HL-60/S4 (cell line): ENCODE data around the gene IL31RA.
"Not testable (repeated sequence)": the region's sequence is repeated elsewhere in the genome, so short reads cannot be mapped to it uniquely, and the experiment has no call there.

Experiments used
- in situ Hi-C: fragments of 300-500 bp; cut with MboI; formaldehyde crosslinking; loops from 2 replicates; pipeline ENCODE4 v1.14.3; 2022; ENCODE audit warnings: low sequenced_read_pairs

IL31RA gene

DNA sequence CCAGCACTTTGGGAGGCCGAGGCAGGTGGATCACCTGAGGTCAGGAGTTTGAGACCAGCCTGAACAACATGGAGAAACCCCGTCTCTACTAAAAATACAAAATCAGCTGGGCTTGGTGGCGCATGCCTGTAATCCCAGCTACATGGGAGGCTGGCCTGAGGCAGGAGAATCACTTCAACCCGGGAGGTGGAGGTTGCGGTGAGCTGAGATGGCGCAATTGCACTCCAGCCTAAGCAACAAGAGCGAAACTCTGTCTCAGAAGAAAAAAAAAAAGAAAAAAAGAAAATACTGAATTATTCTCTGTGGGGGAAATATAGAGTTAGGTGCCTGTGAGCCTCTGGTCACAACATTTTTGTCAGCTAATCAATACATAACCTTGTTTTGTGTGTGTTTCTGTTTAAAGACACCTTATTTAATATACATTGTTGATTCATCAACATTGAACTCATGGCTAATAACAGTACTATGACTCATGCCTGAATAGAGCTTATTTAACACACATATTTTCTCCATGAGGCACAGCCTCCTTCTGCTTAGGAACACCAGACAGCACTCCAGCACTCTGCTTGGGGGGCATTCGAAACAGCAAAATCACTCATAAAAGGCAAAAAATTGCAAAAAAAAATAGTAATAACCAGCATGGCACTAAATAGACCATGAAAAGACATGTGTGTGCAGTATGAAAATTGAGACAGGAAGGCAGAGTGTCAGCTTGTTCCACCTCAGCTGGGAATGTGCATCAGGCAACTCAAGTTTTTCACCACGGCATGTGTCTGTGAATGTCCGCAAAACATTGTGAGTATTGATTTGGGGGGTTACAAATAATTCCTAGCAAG, at the start of gene IL31RA:
TSS of gene IL31RA (plus strand) at position 519 of the 836 bp plus-strand sequence. CDS start at position 733, 214 bp downstream.
- in situ Hi-C loops, result no loop called here

DNA sequence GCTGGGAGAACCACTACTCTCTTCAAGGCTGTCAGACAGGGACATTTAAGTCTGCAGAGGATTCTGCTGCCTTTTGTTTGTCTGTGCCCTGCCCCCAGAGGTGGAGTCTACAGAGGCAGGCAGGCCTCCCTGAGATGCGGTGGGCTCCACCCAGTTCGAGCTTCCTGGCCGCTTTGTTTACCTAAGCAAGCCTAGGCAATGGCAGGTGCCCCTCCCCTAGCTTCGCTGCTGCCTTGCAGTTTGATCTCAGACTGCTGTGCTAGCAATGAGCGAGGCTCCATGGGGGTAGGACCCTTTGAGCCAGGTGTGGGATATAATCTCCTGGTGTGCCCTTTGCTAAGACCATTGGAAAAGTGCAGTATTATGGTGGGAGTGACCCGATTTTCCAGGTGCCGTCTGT, 42.3 kb upstream of the IL31RA start:
- in situ Hi-C loops, result not testable (repeated sequence)

DNA sequence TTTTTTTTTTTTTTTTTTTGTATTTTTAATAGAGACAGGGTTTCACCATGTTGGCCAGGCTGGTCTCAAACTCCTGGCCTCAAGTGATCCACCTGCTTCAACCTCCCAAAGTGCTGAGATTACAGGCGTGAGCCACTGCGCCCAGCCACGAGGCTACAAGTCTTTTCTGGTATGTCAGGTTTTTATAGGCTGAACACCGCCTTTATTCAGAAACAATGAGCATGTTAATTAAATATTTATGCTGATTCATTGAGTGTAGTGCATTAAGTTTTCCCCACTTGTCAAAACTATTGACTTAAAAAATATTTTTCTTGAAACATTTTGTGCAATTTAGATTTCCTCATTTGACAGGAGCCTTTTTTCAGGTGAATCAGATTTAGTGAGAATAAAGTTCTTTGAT, 35.2 kb upstream of the IL31RA start:
- in situ Hi-C loops, result not testable (repeated sequence)

DNA sequence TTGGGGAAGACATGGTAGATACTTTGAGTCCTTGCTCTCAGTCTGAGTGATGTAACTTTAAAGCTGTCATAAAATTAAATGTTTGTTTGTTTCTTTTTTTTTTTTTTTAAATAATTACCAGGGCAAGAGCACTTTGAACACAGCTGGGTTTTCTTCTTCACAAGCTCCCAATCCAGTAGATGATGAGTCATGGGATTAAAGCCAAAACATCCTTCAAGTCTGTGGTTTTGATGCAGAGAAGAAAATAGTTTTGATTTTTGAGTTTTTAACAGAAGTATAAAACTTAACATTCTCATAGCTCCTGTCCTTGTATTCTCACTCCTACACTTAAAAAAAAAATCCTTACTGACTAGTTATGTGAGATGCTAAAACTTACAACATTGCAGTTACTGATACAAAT, 34.8 kb upstream of the IL31RA start:
- in situ Hi-C loops, result no loop called here

DNA sequence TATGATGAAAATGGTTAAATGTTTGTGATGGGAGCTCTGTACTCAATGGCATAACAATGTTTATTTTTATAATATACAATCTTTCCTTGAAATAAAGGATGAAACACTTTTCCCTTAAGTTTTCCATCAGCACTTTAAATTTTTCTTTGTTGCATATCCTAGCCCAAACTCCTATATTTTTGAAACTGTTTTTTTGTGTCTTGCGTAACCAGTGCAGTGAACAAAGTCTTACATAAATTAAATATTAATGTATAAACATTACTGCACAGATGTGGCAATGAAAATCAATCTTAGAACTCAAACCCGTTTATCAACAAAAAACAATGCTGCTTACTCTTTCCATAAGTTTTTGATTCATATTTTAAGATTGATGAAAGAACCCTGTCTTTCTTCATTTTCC, 34.1 kb upstream of the IL31RA start:
- in situ Hi-C loops, result no loop called here

DNA sequence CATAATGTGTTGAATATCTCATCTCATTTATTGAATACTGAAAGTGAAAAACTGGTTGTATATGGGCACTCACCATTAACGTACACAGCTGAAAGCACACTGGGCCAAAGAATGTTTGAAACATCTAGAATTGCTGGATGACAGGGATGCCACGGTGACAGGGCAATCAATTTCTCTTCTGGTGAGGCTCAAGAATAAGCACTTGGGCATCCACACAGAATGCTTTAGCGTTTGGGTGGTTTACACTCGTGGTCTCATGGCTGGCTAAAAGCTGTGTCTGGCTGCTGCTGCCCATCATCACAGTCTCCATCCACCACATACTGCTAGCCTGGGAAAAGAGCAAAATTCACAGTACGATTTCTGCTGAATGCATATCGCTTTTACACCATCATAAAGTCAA, 30.7 kb upstream of the IL31RA start:
- in situ Hi-C loops, result no loop called here

DNA sequence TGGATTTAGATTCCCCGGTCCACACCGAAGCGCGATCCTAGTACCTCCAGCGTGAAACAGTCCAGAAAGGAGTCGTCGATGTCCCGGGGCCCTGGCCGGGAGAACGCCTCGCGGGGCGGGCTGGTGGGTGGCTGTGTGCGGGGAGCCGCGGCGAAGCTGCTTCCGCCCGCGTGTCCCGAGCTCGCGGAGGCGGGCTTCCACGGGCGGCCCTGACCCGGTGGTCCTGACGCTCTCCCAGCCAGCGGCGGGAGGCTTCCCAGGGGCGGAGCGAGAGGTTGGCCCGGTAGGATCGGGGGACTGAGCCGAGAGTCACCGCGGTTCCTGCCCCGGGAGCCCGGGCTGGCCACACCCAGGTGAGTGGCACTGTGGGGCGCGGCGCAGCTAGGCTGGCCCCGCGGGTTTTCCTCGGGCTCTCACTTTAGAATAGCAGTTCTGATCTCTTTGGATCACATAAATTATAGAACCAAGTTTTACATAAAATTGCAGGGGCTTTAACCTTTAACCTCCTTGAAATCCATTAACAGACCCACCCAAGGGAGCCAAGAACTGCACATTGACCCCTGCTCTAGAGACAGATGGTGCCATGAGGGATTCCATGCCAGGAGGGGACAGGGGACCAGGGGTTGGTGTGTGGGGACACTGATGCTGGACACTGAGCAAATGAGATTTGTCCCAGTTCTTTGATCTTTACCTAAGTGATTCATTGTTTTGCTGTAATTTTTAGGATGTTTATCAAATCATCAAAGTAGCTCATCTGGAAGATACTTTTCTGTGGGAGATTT, 29.2 kb upstream of the IL31RA start:
- in situ Hi-C loops, result no loop called here

DNA sequence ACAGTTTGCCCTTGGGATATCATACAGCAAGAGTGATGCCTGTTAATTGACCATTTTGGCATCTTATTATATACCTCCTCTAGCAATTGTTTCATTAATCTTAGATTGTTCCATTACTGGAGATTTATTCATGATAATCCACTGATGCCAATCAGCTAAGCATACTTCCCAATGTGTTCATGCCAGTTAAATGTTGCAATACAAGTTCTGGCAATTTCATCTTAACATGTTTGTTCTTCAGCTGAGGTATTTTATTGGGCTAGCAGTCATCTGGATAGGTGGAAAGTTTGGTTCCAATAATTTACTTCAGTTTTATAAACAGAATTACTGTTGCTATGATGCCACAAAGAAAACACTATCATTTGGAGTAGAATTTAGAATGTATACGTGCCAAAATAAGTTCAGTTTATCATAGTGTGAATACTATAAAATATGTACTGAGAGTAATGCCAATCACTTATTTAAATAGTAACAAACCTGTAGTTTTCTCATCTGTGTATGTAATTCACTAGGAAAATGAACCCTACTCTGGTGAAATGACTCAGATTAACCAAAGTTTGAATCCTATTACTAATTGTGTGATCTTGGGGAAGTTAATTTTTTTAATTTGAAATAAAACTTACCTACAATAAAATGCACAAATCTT, 27.9 kb upstream of the IL31RA start:
- in situ Hi-C loops, result no loop called here

DNA sequence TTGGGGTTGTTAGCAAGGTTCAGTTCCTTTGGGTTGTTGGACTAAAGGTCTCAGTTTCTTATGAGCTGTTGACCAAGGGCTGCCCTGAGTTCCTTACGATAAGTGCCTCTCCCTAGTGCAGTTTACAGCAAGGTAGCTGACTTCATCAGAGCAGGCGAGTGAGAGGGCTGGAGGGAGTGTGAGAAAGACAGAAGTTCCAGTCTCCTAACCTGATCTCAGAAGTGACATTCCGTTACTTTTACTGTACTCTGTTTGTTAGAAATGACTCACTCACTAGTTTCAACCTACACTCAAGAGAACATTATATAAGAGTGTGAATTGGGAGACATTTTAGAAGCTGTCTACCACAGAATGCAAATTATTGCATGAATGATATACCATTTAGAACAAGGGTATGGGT, 21.2 kb upstream of the IL31RA start:
- in situ Hi-C loops, result no loop called here

DNA sequence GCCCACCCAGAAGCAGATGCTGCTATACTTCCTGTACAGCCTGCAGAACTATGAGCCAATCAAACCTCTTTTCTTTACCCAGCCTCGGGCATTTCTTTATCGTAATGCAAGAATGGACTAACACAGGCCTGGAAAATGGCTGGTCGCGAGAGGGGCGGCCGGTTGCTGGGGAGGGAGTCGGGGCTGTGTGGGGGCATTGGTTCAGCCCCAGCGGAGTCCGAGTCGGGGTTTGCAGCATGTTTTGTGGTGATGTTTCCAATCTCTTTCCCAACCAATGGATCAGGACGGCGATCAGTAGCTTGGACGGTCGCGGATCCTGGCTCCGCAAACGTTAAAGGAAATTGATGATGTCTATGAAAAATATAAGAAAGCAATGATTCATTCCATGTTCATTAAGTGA, 18.7 kb upstream of the IL31RA start:
- in situ Hi-C loops, result no loop called here

DNA sequence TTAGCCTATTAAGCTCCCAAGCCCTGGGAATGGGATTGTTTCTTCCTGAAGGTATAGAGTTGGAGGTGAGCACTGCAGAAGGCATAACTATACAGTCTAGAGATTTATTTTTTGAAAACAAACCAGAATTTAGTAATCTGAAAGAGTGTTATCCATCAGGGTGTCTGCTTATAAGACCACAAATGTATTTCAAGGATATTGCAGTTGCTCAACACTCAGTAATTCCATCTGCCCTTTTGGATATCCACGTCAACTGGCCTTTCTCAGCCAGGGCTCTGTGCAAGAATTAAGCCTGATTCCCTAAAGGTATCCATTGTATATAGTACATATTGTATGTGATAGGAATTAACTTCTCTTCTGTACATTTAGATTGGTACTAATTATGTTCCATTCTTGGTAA, 15.0 kb upstream of the IL31RA start:
- in situ Hi-C loops, result no loop called here

DNA sequence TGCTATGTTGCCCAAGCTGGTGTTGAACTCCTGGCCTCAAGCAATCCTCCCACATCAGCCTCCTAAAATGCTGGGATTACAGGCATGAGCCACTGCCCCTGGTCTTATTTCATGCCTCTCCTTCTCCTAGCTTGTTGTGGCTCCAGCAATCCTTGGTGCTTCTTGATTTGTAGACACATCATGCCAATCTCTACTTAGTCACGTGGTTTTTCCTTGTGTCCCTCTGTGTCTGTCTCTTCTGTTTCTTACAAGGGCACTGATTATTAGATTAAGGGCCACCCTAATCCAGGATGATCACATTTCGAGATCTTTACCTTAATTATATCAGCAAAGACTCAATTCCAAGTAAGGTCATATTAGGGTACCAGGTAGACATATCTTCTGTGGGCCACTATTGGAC, 9.2 kb upstream of the IL31RA start:
- in situ Hi-C loops, result no loop called here

DNA sequence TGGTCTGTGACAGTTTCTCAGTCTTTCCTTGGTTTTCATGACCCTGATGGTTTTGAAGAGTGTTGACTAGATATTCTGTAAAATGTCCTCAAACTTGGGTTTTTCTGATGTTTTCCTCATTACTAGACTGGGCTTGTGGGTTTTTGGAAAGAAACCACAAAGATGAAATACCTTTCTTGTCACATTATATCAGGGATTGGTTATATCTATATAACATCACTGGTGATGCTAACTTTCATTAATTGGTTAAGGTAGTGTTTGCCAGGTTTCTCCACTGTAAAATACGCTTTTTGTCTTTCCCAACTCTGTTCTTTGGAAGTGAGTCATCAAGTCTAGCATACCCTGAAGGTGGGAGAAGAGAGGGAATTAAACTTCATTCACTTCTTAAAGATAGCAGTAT, 3.3 kb upstream of the IL31RA start:
- in situ Hi-C loops, result no loop called here

DNA sequence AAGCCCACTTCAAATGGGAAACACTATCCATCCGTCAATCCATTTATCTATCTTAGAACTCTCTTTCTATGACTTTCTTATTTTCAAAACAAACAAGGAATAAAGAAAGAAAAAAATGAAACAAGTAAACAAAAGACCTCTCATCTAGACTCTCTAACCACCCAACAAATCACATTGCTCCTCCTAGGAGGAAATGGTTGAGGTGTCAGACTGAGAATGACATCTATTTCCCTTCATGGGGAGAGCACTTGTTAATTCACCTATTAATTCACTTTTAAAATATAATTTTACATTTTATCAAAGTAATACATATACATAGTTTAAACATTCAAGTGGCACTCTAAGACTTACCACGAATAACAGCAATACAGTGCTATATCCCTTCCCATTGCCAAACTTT, 2.4 kb upstream of the IL31RA start:
- in situ Hi-C loops, result no loop called here

DNA sequence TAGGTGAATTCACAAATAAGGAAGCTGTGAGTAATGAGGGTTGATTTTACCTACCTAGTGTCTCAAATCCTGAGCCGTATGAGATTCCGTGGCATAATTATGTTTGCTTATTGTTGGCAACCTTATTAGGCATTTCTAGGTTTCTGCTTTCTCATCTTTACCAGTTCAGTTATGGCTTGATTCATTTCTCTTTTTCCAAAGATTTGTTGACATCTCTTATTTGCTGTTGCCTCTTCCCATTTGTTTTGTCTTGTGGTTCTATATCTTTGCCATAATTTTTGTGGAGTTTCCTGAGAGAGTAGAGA, 470 bp downstream of the IL31RA start:
- in situ Hi-C loops, result no loop called here

DNA sequence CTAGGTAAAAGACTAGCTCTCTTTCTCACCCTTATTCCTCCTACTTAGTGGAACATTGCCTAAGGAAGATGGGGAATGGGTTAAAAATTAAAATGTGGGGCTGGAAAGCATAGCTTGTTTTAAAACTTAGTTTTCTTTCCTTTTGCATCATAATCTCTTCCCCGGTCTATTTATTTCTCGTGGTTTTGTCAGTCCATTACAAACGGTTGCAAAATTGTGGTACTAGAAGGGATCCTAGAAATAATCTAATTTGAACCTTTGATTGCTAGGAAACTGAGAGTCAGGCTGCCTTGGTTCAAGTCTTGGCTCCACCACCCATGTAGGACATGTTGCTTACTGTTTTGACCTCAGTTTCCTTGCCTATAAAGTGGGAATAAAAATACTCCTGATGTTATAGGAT, 1.3 kb downstream of the IL31RA start:
- in situ Hi-C loops, result no loop called here

DNA sequence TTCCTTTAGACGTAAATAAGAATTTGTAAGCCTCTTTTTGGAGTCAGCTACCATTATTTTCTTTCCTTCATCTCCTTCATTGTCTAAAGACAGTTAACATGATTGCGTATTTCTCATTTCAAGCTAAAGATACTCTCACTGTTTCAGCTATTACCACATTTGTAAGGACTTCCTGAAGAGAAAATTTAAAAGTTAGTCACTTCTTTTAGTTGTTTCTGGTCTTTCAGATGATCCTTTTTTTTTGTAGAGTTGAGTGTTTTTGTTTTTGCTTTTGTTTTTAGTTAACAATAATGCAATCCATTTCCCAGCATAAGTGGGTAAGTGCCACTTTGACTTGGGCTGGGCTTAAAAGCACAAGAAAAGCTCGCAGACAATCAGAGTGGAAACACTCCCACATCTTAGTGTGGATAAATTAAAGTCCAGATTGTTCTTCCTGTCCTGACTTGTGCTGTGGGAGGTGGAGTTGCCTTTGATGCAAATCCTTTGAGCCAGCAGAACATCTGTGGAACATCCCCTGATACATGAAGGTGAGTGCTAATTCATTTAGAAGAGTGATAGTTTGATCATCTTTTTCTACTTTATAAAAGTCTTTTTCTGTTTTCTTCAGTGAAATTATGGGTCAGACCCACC, 2.0 kb downstream of the IL31RA start:
- in situ Hi-C loops, result no loop called here

DNA sequence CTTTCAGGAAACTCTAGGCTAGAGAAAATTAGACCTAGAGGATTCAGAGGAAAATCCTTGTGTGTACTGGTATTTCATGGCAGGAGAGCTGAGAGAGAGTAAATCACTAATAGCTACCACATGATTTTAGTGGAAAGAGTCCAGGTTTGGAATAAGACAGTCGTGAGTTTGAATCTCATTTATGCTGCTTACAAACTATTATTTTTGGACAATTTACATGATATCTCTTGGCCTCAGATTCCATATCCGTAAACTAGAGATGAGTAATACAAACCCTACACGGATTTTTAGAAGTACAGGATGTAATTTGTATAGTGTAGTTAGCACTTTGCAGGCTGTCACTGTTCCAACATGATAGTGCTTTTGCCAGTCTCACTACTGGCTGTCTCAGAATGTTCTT, 2.7 kb downstream of the IL31RA start:
- in situ Hi-C loops, result no loop called here

DNA sequence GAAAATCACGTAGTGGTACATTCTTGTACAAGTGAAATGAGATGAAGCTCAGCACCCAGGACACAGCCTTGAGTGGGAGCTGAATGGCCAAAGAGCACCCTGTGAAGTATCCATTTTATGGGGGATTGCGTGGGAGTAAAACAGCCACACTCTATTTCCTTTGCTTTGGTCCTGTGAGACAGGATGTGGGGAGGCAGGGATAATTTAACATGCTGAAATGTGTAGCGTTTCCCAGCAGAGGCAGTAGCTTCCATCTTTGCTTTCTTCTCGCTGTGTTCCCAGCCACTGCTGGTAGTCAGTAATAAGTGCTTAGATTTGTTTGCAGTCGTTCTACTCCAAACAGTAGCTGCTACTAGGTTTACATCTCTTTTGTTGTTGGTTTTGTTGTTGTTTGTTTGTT, 4.4 kb downstream of the IL31RA start:
- in situ Hi-C loops, result no loop called here

DNA sequence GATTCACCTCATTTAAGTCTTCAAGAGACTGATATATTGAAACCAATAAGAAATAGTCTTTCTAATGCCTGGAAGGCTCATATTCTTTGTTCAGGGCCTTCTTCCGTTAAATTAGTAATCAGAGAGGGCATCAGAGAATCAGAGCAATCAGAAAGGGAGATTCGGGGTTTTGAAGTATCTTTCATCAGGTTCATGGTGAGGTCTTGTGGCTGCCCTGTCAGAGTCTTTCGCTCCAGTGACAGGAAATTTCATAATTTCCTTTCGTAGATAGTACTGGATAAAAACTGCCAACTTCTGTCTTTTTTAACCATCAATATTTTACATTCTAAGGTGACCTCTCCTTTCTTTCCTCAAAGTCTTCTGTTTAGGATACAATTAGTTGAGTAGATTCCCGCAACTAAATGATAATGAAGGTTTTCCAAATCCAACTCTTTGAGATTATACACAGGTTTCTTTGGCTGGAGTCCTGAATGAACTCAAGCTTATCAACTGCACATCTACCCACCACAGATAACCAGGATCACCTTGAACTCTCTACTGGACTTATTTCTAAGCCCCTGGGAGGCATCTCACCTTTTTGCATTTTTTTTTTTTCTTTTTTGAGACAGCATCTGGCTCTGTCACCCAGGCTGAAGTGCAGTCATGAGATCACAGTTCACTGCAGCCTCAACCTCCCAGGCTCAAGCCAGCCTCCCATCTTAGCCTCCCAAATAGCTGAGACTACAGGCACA, 5.5 kb downstream of the IL31RA start:
- in situ Hi-C loops, result no loop called here

DNA sequence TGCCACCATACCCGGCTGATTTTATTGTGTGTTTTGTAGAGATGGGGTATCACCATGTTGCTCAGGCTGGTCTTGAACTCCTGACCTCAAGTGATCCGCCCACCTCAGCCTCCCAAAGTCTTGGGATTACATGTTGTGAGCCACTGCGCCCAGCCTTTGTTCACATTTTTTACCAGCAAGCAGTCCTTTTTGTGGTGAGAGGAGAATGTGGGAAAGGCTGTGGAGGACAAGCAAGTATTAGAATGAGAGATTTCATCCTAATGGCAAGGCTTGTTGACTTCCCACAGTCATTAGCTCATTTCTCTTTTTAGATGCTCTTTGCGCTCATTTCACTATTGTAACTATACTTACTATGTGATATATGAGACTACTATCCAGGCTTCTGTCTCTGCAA, 6.1 kb downstream of the IL31RA start:
- in situ Hi-C loops, result no loop called here
